ENCODE measurements around the gene TRPV6. TPM values are rescaled to one million over a fixed set of nuclear protein-coding genes. Genes with fewer than 3 reads are reported as not detected.

Gene TRPV6
- total and polyA plus RNA-seq, 4 donors: 0.32 to 1.5 (median 0.36) TPM; not detected in 1

- no peaks in the 10 kb centered on the region for H3K36me3 ChIP-seq (ENCODE audit: control insufficient read depth in 4 of 4, insufficient read depth in 3 of 4, low read depth in 1 of 4, low read length in 3 of 4)
- H3K27ac ChIP-seq (ENCODE audit: low read depth in 1 of 2, low read length in 2 of 2): no peak overlapping the region
- H3K4me1 ChIP-seq (ENCODE audit: control insufficient read depth in 4 of 4, insufficient read depth in 4 of 4, low read length in 3 of 4): no peaks in the 10 kb centered on the region
- no peaks in the 10 kb centered on the region for H3K9me3 ChIP-seq (ENCODE audit: control insufficient read depth in 4 of 4, low read length in 3 of 4)
- DNase-seq (ENCODE audit: low spot score): no peak
- no peak overlapping the region for H3K9ac ChIP-seq (ENCODE audit: low read depth in 1 of 2, low read length in 2 of 2)
- no peak for TF ChIP-seq SP1 (IDR thresholded peaks at IDR 0.05)
- TF ChIP-seq HNF4A (conservative IDR thresholded peaks at IDR 0.05): no peak
- no peak for TF ChIP-seq JUND (IDR thresholded peaks at IDR 0.05)
- TF ChIP-seq EGR1 (IDR thresholded peaks at IDR 0.05; ENCODE audit: low read depth in 2 of 2): no peak
- TF ChIP-seq TAF1 (conservative IDR thresholded peaks at IDR 0.05): no peak
- TF ChIP-seq MAX (IDR thresholded peaks at IDR 0.05): no peak
- no peak for TF ChIP-seq CTCF (IDR thresholded peaks at IDR 0.05; ENCODE audit: low read depth, low read length, missing input control)
- no peak for TF ChIP-seq RXRA (IDR thresholded peaks at IDR 0.05)
- no peak for TF ChIP-seq RAD21 (IDR thresholded peaks at IDR 0.05)
- no peak for TF ChIP-seq ATF3 (IDR thresholded peaks at IDR 0.05)
- TF ChIP-seq FOXA1 (IDR thresholded peaks at IDR 0.05): no peak
- TF ChIP-seq GABPA (IDR thresholded peaks at IDR 0.05 in 1 of 2, conservative IDR thresholded peaks at IDR 0.05 in 1 of 2): no peak
- no peak for TF ChIP-seq YY1 (IDR thresholded peaks at IDR 0.05)
- TF ChIP-seq FOXA2 (IDR thresholded peaks at IDR 0.05): no peak
- no peak for TF ChIP-seq NR2F2 (IDR thresholded peaks at IDR 0.05)
- no peak for TF ChIP-seq REST (IDR thresholded peaks at IDR 0.05)
- TF ChIP-seq ZBTB33 (IDR thresholded peaks at IDR 0.05): no peak
- TF ChIP-seq HNF4G (IDR thresholded peaks at IDR 0.05): no peak
- H3K4me3 ChIP-seq (ENCODE audit: low read depth in 1 of 3, low read length in 3 of 3): no peak overlapping the region
- WGBS: 87% methylated on average over 11 of the region's 11 CpGs
- no peaks in the 10 kb centered on the region for H3K27me3 ChIP-seq (ENCODE audit: control insufficient read depth in 4 of 4, insufficient read depth in 4 of 4, low read length in 3 of 4)
Measured at GRCh38 chr7:142930126-142930730, 44.7 kb upstream of the TRPV6 start.

Data from liver (tissue), 9 donors.